ENCODE data around the gene EIF2S3B.

The EIF2S3B gene

DNA sequence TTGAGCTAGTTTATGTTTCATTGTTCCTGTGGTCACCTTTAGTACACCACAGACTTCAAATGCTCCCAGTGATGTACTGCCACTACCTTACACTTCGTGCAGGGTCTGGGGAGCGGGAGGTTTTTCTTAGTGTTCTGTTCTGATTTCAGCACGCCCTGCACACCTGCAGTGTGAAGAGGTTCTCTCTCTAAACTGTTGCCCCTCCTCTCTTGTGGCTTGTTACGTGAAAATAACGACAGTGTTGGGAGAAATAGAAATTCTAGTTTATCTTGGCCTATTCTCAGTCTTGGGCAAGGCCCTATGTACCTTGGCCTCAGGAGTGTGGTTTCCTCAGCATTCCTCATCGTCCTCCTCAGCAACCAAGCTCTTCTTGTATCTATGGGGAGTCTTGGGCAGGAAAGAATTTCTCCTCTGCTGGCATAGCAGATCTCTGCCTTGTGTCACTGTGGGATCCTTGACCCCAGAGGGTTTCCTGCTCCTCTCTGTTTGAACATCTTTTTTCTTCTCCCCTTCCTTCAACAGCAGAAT is 48.6 kb downstream of the EIF2S3B start:
- Histone ChIP-seq H3K9ac (ENCODE audit: low read depth, low read length) (no peak overlapping the region), H3K9me3 (ENCODE audit: insufficient read depth, low read depth, low read length) (no peaks in the 10 kb centered on the region), H3K27me3 (ENCODE audit: insufficient read depth, low read length) (no peaks in the 10 kb centered on the region), H3K27ac (ENCODE audit: low read depth, low read length) (no peak overlapping the region), H3K4me1 (ENCODE audit: insufficient read depth, low read length) (peaks cover 12% of the 10 kb centered on the region), H3K36me3 (ENCODE audit: insufficient read depth, low read length) (no peaks in the 10 kb centered on the region), H3K4me3 (ENCODE audit: low read length) (no peak overlapping the region)
- WGBS: 89% methylated on average over 6 of the region's 6 CpGs

- Histone ChIP-seq H3K27me3 (ENCODE audit: insufficient read depth, low read length) (no peaks in the 10 kb centered on the region), H3K4me3 (ENCODE audit: low read length) (no peak overlapping the region), H3K27ac (ENCODE audit: low read depth, low read length) (no peak overlapping the region), H3K9me3 (ENCODE audit: insufficient read depth, low read depth, low read length) (no peaks in the 10 kb centered on the region), H3K4me1 (ENCODE audit: insufficient read depth, low read length) (peaks cover 12% of the 10 kb centered on the region), H3K36me3 (ENCODE audit: insufficient read depth, low read length) (no peaks in the 10 kb centered on the region), H3K9ac (ENCODE audit: low read depth, low read length) (no peak overlapping the region)
- WGBS: 94% methylated on average over 7 of the region's 7 CpGs
Measured at GRCh38 chr12:10554756-10555481, 49.2 kb downstream of the EIF2S3B start.

DNA sequence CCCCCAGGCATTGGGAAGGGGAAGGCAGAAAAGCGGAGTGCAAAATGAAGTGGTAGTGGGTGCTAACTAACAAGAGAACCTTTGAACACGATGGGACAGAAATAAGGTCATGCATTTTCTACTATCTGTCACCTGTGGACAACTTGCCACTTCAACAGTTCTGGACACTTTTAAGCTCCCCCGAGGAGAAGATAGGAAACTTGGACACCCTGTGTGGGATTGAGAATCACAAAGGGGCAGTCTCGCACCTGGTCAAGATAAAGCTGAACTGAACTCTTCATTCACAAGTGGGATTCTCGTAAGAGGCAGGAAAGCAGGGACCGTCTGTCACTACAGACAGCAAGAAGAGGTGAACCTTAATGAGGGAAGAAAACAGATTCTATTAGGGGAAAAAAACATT is 51.6 kb downstream of the EIF2S3B start:
- 87% methylated on average over 6 of the region's 6 CpGs for WGBS
- H3K9me3 ChIP-seq (ENCODE audit: insufficient read depth, low read depth, low read length): no peaks in the 10 kb centered on the region
- peaks cover 12% of the 10 kb centered on the region for H3K4me1 ChIP-seq (ENCODE audit: insufficient read depth, low read length)

DNA sequence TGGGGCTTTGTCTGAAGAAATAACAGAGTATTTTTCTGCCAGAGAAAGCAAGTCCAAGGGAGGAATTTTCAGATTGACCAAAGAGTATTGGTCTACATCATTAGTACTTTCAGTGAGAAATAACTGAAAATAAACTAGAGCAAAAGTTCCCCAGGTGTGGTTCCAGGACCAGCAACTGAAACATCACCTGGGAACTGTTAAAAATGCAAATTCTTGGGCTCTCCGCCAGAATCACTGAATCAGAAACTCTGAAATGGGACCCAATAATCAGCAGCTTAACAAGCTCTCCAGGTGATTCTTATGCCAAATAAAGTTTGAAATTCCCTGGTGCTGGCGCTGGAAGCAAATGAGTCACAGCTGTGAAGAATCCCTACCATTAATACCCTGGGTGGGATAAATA is 52.1 kb downstream of the EIF2S3B start:
- Histone ChIP-seq H3K27me3 (ENCODE audit: insufficient read depth, low read length) (no peaks in the 10 kb centered on the region), H3K36me3 (ENCODE audit: insufficient read depth, low read length) (no peaks in the 10 kb centered on the region), H3K9ac (ENCODE audit: low read depth, low read length) (no peak overlapping the region), H3K27ac (ENCODE audit: low read depth, low read length) (no peak overlapping the region), H3K9me3 (ENCODE audit: insufficient read depth, low read depth, low read length) (no peaks in the 10 kb centered on the region), H3K4me3 (ENCODE audit: low read length) (no peak overlapping the region), H3K4me1 (ENCODE audit: insufficient read depth, low read length) (peaks cover 12% of the 10 kb centered on the region)
- 49% methylated on average over 2 of the region's 2 CpGs for WGBS

More for the DNA sequence above, 51.6 kb downstream of the EIF2S3B start:
- no peaks in the 10 kb centered on the region for H3K27me3 ChIP-seq (ENCODE audit: insufficient read depth, low read length)
- no peak overlapping the region for H3K9ac ChIP-seq (ENCODE audit: low read depth, low read length)
- H3K4me3 ChIP-seq (ENCODE audit: low read length): no peak overlapping the region
- no peak overlapping the region for H3K27ac ChIP-seq (ENCODE audit: low read depth, low read length)
- H3K36me3 ChIP-seq (ENCODE audit: insufficient read depth, low read length): no peaks in the 10 kb centered on the region
